Endothelial cell of umbilical vein (primary cell): Measurements from ENCODE around the gene SH3RF3. TPM values are rescaled to one million over a fixed set of nuclear protein-coding genes. Genes with fewer than 3 reads are reported as not detected.

Experiments used
- BruUV-seq: library from RNA; stranded (reverse); fragments of 400-500 nt; replicated peaks from 2 replicates; lab custom pipeline; 2021; lab: Mats Ljungman, UMichigan
- CTCF ChIA-PET: fragments of 300-600, 350-600 bp; sonication (Branson Sonifier 250); formaldehyde crosslinking; loops from one replicate; lab custom pipeline; 2021; ENCODE audit warnings: antibody characterized with exemption, inconsistent platforms; lab: Charles Lee
- POLR2A ChIA-PET: fragments of 300-600, 350-600 bp; sonication (Branson Sonifier 250); formaldehyde crosslinking; loops from one replicate; lab custom pipeline; 2021; ENCODE audit warnings: antibody characterized with exemption, inconsistent platforms; lab: Charles Lee
- DNase-seq: peaks from one replicate; pipeline ENCODE4 v3.0.0-alpha.2; 2011; ENCODE audit warnings: low read depth, low spot score
- FAIRE-seq: peaks from 2 replicates; lab custom pipeline; 2011; peaks lifted over from hg19 to GRCh38; lab: Jason Lieb, UNC
- H2AFZ ChIP-seq: 2 replicates; pipeline ENCODE4 v1.6.0; 2012; ENCODE audit warnings: low read depth, low read length, control low read depth, inconsistent platforms
- H3K27ac ChIP-seq: 2 replicates; pipeline ENCODE4 v1.5.1; 2011; ENCODE audit warnings: low read depth, mild to moderate bottlenecking, control low read depth, low read length, moderate library complexity; ENCODE audit not compliant: insufficient read depth
- H3K27me3 ChIP-seq, 2 experiments: 2 replicates each; pipeline versions ENCODE4 v1.6.0 to v1.6.1; 2011; ENCODE audit warnings: low read length in 2 of 2, mixed read lengths in 1 of 2; ENCODE audit not compliant: control insufficient read depth in 2 of 2, insufficient read depth in 2 of 2
- H3K36me3 ChIP-seq, 2 experiments: 2 replicates in 1 of 2; 3 replicates in 1 of 2; pipeline ENCODE4 v1.5.1; 2011; ENCODE audit warnings: low read length in 2 of 2, mild to moderate bottlenecking in 1 of 2, moderate library complexity in 1 of 2; ENCODE audit not compliant: control insufficient read depth in 2 of 2, insufficient read depth in 2 of 2; ENCODE audit errors: extremely low read depth in 1 of 2
- H3K4me1 ChIP-seq: 3 replicates; pipeline ENCODE4 v1.5.1; 2011; ENCODE audit warnings: mild to moderate bottlenecking, low read length; ENCODE audit not compliant: control insufficient read depth, insufficient read depth; ENCODE audit errors: extremely low read depth
- H3K4me2 ChIP-seq: 2 replicates; pipeline ENCODE4 v1.6.1; 2011; ENCODE audit warnings: low read length, control low read depth, mixed read lengths; ENCODE audit not compliant: insufficient read depth
- H3K4me3 ChIP-seq, 3 experiments: fragments of 200-600 bp in 1 of 3; sonication (generic), shearing (Covaris generic) in 1 of 3; replicated peaks in 1 of 3; 2 replicates each; pipeline ENCODE4 v1.5.1; 2011 to 2016; ENCODE audit warnings: control low read depth in 3 of 3, low read length in 3 of 3, mild to moderate bottlenecking in 2 of 3, inconsistent platforms in 1 of 3, low read depth in 1 of 3, moderate library complexity in 1 of 3; ENCODE audit not compliant: insufficient read depth in 1 of 3
- H3K79me2 ChIP-seq: 2 replicates; pipeline ENCODE4 v1.6.0; 2012; ENCODE audit warnings: low read length, inconsistent platforms; ENCODE audit not compliant: control insufficient read depth, insufficient read depth
- H3K9ac ChIP-seq: replicated peaks from 2 replicates; pipeline ENCODE3; 2011; ENCODE audit warnings: low read length, control low read depth; ENCODE audit not compliant: insufficient read depth; ENCODE audit errors: extremely low read depth
- H3K9me1 ChIP-seq: replicated peaks from 3 replicates; pipeline ENCODE4 v1.6.0; 2011; ENCODE audit warnings: mild to moderate bottlenecking, low read length; ENCODE audit not compliant: control insufficient read depth, insufficient read depth; ENCODE audit errors: extremely low read depth
- H3K9me3 ChIP-seq: replicated peaks from 2 replicates; pipeline ENCODE4 v1.5.1; 2012; ENCODE audit warnings: low read length, inconsistent platforms; ENCODE audit not compliant: control insufficient read depth, insufficient read depth
- H4K20me1 ChIP-seq: replicated peaks from 2 replicates; pipeline ENCODE3; 2011; ENCODE audit warnings: mild to moderate bottlenecking, low read length; ENCODE audit not compliant: control insufficient read depth, insufficient read depth; ENCODE audit errors: extremely low read depth
- EZH2 ChIP-seq: IDR thresholded peaks from 2 replicates; pipeline ENCODE4 v1.6.1; 2012; ENCODE audit warnings: borderline replicate concordance, low read depth, mild to moderate bottlenecking, moderate library complexity, low read length, inconsistent platforms; ENCODE audit not compliant: severe bottlenecking
- FOS ChIP-seq: IDR thresholded peaks from 2 replicates; pipeline ENCODE4 v1.6.1; 2011; ENCODE audit warnings: mild to moderate bottlenecking, low read length, moderate library complexity, borderline replicate concordance; ENCODE audit not compliant: insufficient read depth
- GATA2 ChIP-seq: IDR thresholded peaks from 2 replicates; pipeline ENCODE4 v1.7.0; 2011; ENCODE audit warnings: low read depth, mild to moderate bottlenecking, moderate library complexity, mixed read lengths, low read length; ENCODE audit not compliant: insufficient read length, insufficient read depth
- JUN ChIP-seq: IDR thresholded peaks from 2 replicates; pipeline ENCODE4 v1.6.1; 2011; ENCODE audit warnings: borderline replicate concordance, low read depth; ENCODE audit not compliant: insufficient read length, insufficient read depth
- MYC ChIP-seq: IDR thresholded peaks from one replicate; pipeline ENCODE4 v1.6.1; 2011; ENCODE audit warnings: mild to moderate bottlenecking, low read depth, low read length
- POLR2A ChIP-seq: IDR thresholded peaks from 2 replicates; pipeline ENCODE4 v1.6.1; 2012; ENCODE audit warnings: low read depth, mild to moderate bottlenecking, control low read depth, low read length
- POLR2AphosphoS5 ChIP-seq: IDR thresholded peaks from 2 replicates; pipeline ENCODE4 v1.6.1; 2012; ENCODE audit warnings: low read depth, mild to moderate bottlenecking, control low read depth, low read length, moderate library complexity; ENCODE audit not compliant: insufficient read depth
- dilution Hi-C: fragments of 300-500 bp; cut with MboI; formaldehyde crosslinking; loops from one replicate; pipeline ENCODE4 v1.15.0; 2019; ENCODE audit warnings: low sequenced_read_pairs; ENCODE audit not compliant: extremely low pct_ligation_motif_present
- intact Hi-C: fragments of 100-400 bp; cut with micrococcal nuclease; formaldehyde crosslinking; loops from one replicate; pipeline ENCODE4 v1.10.0; 2022
- polyA plus RNA-seq, 4 experiments: library from polyadenylated mRNA; depleted of rRNA in 3 of 4; stranded (reverse) in 3 of 4; unstranded in 1 of 4; fragments of >200 nt; gene quantifications; 2 replicates each; pipeline versions ENCODE4 v1.2.1 to v1.2.3, GENCODE V29; 2011 to 2012; ENCODE audit warnings: missing spikeins in 1 of 4
- total RNA-seq: library from RNA; stranded (reverse); gene quantifications from 2 replicates; pipeline ENCODE4 v1.2.3, GENCODE V29; 2021
- TF ChIP-seq, protein P1 (sequence below): IDR thresholded peaks from 2 replicates; pipeline ENCODE4 v1.6.1; 2011; ENCODE audit not compliant: insufficient read depth, insufficient read length
- TF ChIP-seq, protein P2 (sequence below), 2 donors: IDR thresholded peaks; 1 replicate in 1 of 2; 2 replicates in 1 of 2; pipeline ENCODE4 v1.5.1; 2011; ENCODE audit warnings: low read length in 2 of 2, mild to moderate bottlenecking in 2 of 2, moderate library complexity in 2 of 2, control low read depth in 1 of 2, inconsistent platforms in 1 of 2, low read depth in 1 of 2; ENCODE audit not compliant: insufficient read depth in 1 of 2; ENCODE audit errors: extremely low read depth in 1 of 2

The SH3RF3 gene
- total and polyA plus RNA-seq, 2 donors (not counting 3 experiments of a cell fraction or from before 2014, with no cell fraction given), result 3.8 to 14.7 TPM

DNA sequence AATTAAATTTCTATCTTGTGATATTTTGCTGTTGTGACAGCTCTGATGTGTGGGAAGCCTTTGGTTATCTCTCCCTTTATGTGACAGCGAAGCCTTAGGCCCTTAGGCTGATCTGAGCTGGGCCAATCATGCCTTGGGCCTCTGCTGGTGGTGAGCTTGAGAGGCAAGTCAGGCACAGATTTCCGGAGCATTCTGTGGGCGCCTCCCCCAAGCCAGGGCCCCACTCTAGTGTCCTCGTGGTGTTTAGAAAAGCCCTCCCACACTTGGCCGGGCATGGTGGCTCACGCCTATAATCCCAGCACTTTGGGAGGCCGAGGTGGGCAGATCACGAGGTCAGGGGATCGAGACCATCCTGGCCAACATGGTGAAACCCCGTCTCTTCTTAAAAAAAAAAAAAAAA, 239.8 kb downstream of the SH3RF3 start:
- H3K27me3 ChIP-seq, result no peaks in the 10 kb centered on the region
- no peak for DNase-seq
- no peak overlapping the region for H2AFZ ChIP-seq
- FAIRE-seq, result no peak
- H3K4me1 ChIP-seq, result no peaks in the 10 kb centered on the region
- H3K79me2 ChIP-seq, result no peaks in the 10 kb centered on the region
- H3K9me3 ChIP-seq, result no peaks in the 10 kb centered on the region
- intact Hi-C loops, result no loop called here
- CTCF ChIA-PET, result no interaction called here
- dilution Hi-C loops, result no loop called here
- no peaks in the 10 kb centered on the region for H4K20me1 ChIP-seq
- BruUV-seq, result no TSS peak
- no peak overlapping the region for H3K4me2 ChIP-seq
- POLR2A ChIA-PET, result no interaction called here
- no peak overlapping the region for H3K9ac ChIP-seq
- H3K9me1 ChIP-seq, result no peaks in the 10 kb centered on the region
- H3K4me3 ChIP-seq, result no peak overlapping the region
- no peak overlapping the region for H3K27ac ChIP-seq
- no peaks in the 10 kb centered on the region for H3K36me3 ChIP-seq
- TF ChIP-seq, protein P1, sequence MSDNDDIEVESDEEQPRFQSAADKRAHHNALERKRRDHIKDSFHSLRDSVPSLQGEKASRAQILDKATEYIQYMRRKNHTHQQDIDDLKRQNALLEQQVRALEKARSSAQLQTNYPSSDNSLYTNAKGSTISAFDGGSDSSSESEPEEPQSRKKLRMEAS, result no peak
- TF ChIP-seq EZH2 (no peak), POLR2AphosphoS5 (no peak)
- TF ChIP-seq, protein P2, sequence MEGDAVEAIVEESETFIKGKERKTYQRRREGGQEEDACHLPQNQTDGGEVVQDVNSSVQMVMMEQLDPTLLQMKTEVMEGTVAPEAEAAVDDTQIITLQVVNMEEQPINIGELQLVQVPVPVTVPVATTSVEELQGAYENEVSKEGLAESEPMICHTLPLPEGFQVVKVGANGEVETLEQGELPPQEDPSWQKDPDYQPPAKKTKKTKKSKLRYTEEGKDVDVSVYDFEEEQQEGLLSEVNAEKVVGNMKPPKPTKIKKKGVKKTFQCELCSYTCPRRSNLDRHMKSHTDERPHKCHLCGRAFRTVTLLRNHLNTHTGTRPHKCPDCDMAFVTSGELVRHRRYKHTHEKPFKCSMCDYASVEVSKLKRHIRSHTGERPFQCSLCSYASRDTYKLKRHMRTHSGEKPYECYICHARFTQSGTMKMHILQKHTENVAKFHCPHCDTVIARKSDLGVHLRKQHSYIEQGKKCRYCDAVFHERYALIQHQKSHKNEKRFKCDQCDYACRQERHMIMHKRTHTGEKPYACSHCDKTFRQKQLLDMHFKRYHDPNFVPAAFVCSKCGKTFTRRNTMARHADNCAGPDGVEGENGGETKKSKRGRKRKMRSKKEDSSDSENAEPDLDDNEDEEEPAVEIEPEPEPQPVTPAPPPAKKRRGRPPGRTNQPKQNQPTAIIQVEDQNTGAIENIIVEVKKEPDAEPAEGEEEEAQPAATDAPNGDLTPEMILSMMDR (IDR thresholded peaks at IDR 0.05; ENCODE audit: extremely low read depth in 1 of 2, insufficient read depth in 1 of 2, low read depth in 1 of 2, low read length in 2 of 2), result no peak

DNA sequence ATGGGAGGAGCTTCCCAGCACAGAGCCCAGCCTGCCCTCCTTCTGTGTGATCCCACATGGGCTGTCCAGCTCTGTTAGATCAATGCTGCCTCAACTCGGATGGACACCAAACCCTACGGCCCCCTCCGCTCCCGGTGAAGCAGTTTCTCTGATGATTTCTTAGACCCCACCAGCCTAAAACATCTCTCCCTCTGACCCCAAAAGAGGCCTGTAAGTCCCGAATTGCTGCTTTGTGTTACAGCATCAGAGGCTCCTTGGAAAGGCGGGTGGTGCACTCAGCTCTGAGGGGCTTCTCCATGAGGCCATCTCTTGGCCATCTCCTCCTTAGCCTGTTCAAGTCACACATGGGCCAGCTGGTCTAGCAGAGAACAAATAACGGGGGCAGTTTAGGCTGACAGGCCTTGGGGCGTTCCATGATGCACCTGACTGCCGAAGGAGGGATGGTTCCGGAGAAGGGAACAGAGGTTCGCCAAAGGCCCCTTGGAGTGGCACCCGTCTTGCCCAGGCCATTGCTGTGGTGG, 240.7 kb downstream of the SH3RF3 start:
- Histone ChIP-seq H3K4me2 (no peak overlapping the region), H3K4me1 (no peaks in the 10 kb centered on the region), H3K9me3 (no peaks in the 10 kb centered on the region), H3K79me2 (no peaks in the 10 kb centered on the region), H3K27ac (no peak overlapping the region), H3K4me3 (no peak overlapping the region), H2AFZ (no peak overlapping the region), H3K9me1 (no peaks in the 10 kb centered on the region), H3K27me3 (no peaks in the 10 kb centered on the region), H3K9ac (no peak overlapping the region), H4K20me1 (no peaks in the 10 kb centered on the region), H3K36me3 (no peaks in the 10 kb centered on the region)
- intact Hi-C loops, result no loop called here
- dilution Hi-C loops, result no loop called here
- TF ChIP-seq FOS (no peak), MYC (no peak), JUN (no peak), POLR2A (no peak), GATA2 (no peak), POLR2AphosphoS5 (no peak), EZH2 (no peak)
- TF ChIP-seq, protein P2 (IDR thresholded peaks at IDR 0.05; ENCODE audit: extremely low read depth in 1 of 2, insufficient read depth in 1 of 2, low read depth in 1 of 2, low read length in 2 of 2), result no peak
- TF ChIP-seq, protein P1, result no peak
- no peak for FAIRE-seq
- no TSS peak for BruUV-seq
- ChIA-PET CTCF (interaction anchor here (1.3 kb wide), 1 partner anchor 15 kb away, joined by 3 read pairs; no protein-coding TSS in a partner anchor), POLR2A (no interaction called here)
- DNase-seq, result no peak
